Mesothelial cell of epicardium (in vitro differentiated cells): Measurements from ENCODE around the gene SGSM2. TPM values are rescaled to one million over a fixed set of nuclear protein-coding genes. Genes with fewer than 3 reads are reported as not detected.

Experiments used
- DNase-seq, 2 experiments: peaks; one replicate each; pipeline ENCODE4 v3.0.0; 2021; ENCODE audit warnings: low spot score in 2 of 2; ENCODE audit not compliant: unreplicated experiment in 2 of 2
- H3K27ac Mint-ChIP-seq: 2 replicates; pipeline ENCODE4 v1.8.0; 2021; ENCODE audit warnings: mixed read lengths
- H3K27me3 Mint-ChIP-seq: 2 replicates; pipeline ENCODE4 v1.8.0; 2021; ENCODE audit warnings: low read depth, mixed read lengths
- H3K36me3 Mint-ChIP-seq: 2 replicates; pipeline ENCODE4 v1.8.0; 2021; ENCODE audit warnings: mixed read lengths
- H3K4me1 Mint-ChIP-seq: 2 replicates; pipeline ENCODE4 v1.8.0; 2021; ENCODE audit warnings: mixed read lengths
- H3K4me3 Mint-ChIP-seq: 2 replicates; pipeline ENCODE4 v1.8.0; 2021; ENCODE audit warnings: mild to moderate bottlenecking, moderate library complexity, mixed read lengths
- H3K9me3 Mint-ChIP-seq: 2 replicates; pipeline ENCODE4 v1.8.0; 2021; ENCODE audit warnings: mixed read lengths
- CTCF ChIP-seq: fragments of 200-600 bp; sonication (generic); IDR thresholded peaks from one replicate; pipeline ENCODE4 v1.5.0; 2021; ENCODE audit warnings: antibody characterized with exemption; ENCODE audit not compliant: unreplicated experiment
- total RNA-seq: library from RNA; stranded (reverse); gene quantifications from 3 replicates; pipeline ENCODE4 v1.2.1, GENCODE V29; 2021

The SGSM2 gene
- total RNA-seq, 1 donor from 2014 or later: 79.2 TPM

DNA sequence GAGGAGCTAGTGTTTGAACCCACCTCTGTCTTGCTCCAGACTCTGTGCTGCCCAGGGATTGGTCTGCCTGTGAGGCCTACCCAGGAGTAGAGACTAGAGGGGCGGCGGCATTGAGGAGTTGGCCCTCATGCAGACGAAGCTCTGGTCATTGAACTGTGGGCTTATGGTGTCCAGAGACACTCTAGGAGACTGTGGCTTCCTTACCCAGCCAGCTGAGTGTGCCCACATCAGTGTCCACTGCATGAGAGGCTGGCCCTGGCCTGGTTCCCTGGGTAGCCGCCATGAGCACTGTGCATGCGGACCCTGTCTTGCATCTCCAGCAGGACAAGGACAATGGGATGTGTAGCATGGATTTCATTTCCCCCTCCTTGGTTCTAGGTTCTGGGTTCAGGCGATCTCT lies 14.0 kb downstream of the SGSM2 start:
- H3K36me3 Mint-ChIP-seq: no peaks in the 10 kb centered on the region
- H3K4me1 Mint-ChIP-seq: peaks cover 15% of the 10 kb centered on the region
- no peak for DNase-seq
- no peak overlapping the region for H3K4me3 Mint-ChIP-seq
- no peaks in the 10 kb centered on the region for H3K27me3 Mint-ChIP-seq
- H3K27ac Mint-ChIP-seq: no peak overlapping the region
- no peaks in the 10 kb centered on the region for H3K9me3 Mint-ChIP-seq
- TF ChIP-seq CTCF: no peak

DNA sequence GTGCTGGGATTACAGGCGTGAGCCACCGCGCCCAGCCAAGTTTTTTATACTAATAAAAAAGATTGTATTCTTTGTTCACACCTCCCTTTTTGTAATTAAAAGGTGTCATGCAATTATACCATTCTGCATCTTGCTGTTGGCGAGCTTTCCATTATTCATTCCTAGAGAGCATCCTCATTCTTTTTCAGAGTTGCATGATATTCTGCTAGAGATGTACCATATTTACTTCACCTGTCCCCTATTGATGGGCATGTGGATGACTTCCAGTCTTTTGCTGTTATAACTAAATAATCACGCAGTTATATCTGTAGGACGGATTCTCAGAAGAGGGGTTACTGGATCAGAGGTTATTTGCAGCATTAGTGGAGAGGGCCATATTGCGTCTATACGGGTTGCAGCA lies 17.0 kb downstream of the SGSM2 start:
- no peak for TF ChIP-seq CTCF
- Mint-ChIP-seq H3K4me1 (peaks cover 4% of the 10 kb centered on the region), H3K36me3 (peaks cover 2% of the 10 kb centered on the region), H3K4me3 (no peak overlapping the region), H3K27ac (no peak overlapping the region), H3K9me3 (no peaks in the 10 kb centered on the region), H3K27me3 (no peaks in the 10 kb centered on the region)
- no peak for DNase-seq

- Mint-ChIP-seq H3K27me3 (no peaks in the 10 kb centered on the region), H3K9me3 (no peaks in the 10 kb centered on the region)
Measured at GRCh38 chr17:2357237-2357636, 19.9 kb downstream of the SGSM2 start.

GRCh38 chr17:2357931-2358434 lies 20.7 kb downstream of the SGSM2 start:
- no peak overlapping the region for H3K27ac Mint-ChIP-seq
- H3K27me3 Mint-ChIP-seq: no peaks in the 10 kb centered on the region
- no peaks in the 10 kb centered on the region for H3K9me3 Mint-ChIP-seq
- no peak for DNase-seq
- no peak for TF ChIP-seq CTCF
- peaks cover 4% of the 10 kb centered on the region for H3K4me1 Mint-ChIP-seq
- H3K4me3 Mint-ChIP-seq: no peak overlapping the region
- H3K36me3 Mint-ChIP-seq: peaks cover 6% of the 10 kb centered on the region

More at GRCh38 chr17:2357237-2357636, 19.9 kb downstream of the SGSM2 start:
- DNase-seq: no peak
- peaks cover 4% of the 10 kb centered on the region for H3K4me1 Mint-ChIP-seq
- peaks cover 2% of the 10 kb centered on the region for H3K36me3 Mint-ChIP-seq
- TF ChIP-seq CTCF: no peak
- no peak overlapping the region for H3K4me3 Mint-ChIP-seq
- no peak overlapping the region for H3K27ac Mint-ChIP-seq

DNA sequence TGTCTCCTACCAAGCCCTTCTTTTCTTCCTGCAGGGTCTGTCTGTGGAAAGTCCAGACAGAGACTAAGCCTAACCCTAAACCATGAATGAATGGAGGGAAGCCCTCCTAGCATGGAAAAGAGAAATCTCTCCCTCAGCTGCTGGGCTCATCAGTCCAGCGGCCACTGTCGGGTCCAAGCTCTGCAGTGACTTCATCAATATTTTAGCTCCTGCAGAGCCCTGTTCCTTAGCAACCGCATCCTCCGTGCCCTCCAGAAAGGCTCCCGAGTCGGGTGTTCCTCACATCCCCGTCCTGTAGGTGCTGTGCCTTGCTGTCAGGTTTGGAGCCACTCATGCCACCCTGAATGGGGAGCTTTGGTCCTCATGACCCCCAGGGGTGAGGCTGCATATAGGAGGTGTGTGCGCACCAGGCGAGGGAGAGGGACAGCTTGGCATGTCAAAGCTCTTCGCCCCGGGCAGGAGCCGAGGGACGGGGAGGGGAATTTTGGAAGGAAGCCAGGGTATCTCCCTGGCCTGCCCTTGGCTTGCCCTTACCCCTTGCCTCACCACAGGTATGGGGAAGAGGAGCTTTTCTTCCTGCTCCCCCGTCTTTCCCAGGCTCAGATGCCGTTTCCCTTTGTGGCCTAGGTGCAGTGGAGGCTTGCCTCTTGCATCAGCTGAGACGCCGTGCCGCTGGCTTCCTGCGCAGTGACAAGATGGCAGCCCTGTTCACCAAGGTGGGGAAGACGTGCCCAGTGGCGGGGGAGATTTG lies 23.9 kb downstream of the SGSM2 start:
- Mint-ChIP-seq H3K4me1 (peaks cover 4% of the 10 kb centered on the region), H3K27ac (no peak overlapping the region), H3K9me3 (no peaks in the 10 kb centered on the region), H3K27me3 (no peaks in the 10 kb centered on the region), H3K36me3 (peaks cover 6% of the 10 kb centered on the region), H3K4me3 (no peak overlapping the region)
- DNase-seq: no peak
- no peak for TF ChIP-seq CTCF
